Osteocyte (in vitro differentiated cells): Measurements from ENCODE around the gene TCF23. TPM values are rescaled to one million over a fixed set of nuclear protein-coding genes. Genes with fewer than 3 reads are reported as not detected.

ENCODE experiments used
- DNase-seq: peaks from one replicate; pipeline ENCODE4 v3.0.0; 2021; ENCODE audit warnings: mixed read lengths; ENCODE audit not compliant: unreplicated experiment; ENCODE audit errors: extremely low spot score
- H3K27ac Mint-ChIP-seq: one replicate; pipeline ENCODE4 v1.8.0; 2021; ENCODE audit warnings: mild to moderate bottlenecking, mixed read lengths; ENCODE audit not compliant: unreplicated experiment
- H3K27me3 Mint-ChIP-seq: one replicate; pipeline ENCODE4 v1.8.0; 2021; ENCODE audit warnings: mixed read lengths; ENCODE audit not compliant: unreplicated experiment
- H3K36me3 Mint-ChIP-seq: one replicate; pipeline ENCODE4 v1.8.0; 2021; ENCODE audit warnings: mixed read lengths; ENCODE audit not compliant: unreplicated experiment
- H3K4me1 Mint-ChIP-seq: one replicate; pipeline ENCODE4 v1.8.0; 2021; ENCODE audit warnings: mixed read lengths; ENCODE audit not compliant: unreplicated experiment
- H3K4me3 Mint-ChIP-seq: one replicate; pipeline ENCODE4 v1.8.0; 2021; ENCODE audit warnings: mild to moderate bottlenecking, moderate library complexity, mixed read lengths; ENCODE audit not compliant: unreplicated experiment
- H3K9me3 Mint-ChIP-seq: one replicate; pipeline ENCODE4 v1.8.0; 2021; ENCODE audit warnings: mixed read lengths; ENCODE audit not compliant: unreplicated experiment
- long read RNA-seq: library from polyadenylated mRNA; unstranded; transcript quantifications from one replicate; pipeline ENCODE4 v2.0.0, GENCODE V29; 2021
- total RNA-seq: library from RNA; stranded (reverse); gene quantifications from 2 replicates; pipeline ENCODE4 v1.2.1, GENCODE V29; 2021
- TF ChIP-seq, protein P1 (sequence below): fragments of 200-600 bp; sonication (generic); IDR thresholded peaks from 2 replicates; pipeline ENCODE4 v1.5.0; 2021; ENCODE audit warnings: antibody characterized with exemption, mild to moderate bottlenecking, moderate library complexity

Gene TCF23
- not detected in 2 replicates for total RNA-seq
- long read RNA-seq: 0 reads

DNA sequence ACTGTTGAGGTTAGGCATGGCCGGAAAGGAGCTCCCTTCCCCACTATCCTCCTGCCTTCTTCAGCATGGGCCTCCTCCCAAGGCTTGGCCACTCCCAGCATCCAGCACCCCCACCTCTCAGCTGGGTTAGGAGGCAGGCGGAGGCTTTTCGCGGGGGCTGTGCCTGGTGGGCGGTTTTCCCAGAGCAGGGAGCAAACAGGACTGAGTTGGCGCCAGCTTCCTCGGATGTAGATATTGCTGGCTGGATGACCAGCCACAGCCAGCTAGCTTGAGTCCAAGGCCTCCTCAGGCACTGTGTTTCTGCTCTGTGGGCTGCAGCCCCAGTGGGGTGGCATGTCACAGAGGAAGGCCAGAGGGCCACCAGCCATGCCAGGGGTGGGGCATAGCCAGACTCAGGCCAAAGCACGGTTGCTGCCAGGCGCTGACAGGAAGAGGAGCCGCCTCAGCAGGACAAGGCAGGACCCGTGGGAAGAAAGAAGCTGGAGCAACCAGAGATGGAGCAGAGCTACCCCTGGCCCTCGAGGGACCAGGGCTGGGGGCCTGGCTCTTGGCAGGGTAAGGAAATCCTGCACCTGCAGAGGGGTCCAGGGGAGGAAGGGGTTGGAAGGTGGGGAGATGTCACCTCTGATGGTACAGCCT, at the start of gene TCF23:
TSS of gene TCF23 (plus strand) at position 204 of the 639 bp plus-strand sequence. CDS start at position 334, 130 bp downstream.
- no peaks in the 10 kb centered on the region for H3K36me3 Mint-ChIP-seq
- DNase-seq: no peak
- H3K4me1 Mint-ChIP-seq: no peaks in the 10 kb centered on the region
- H3K27me3 Mint-ChIP-seq: peaks cover 18% of the 10 kb centered on the region
- no peaks in the 10 kb centered on the region for H3K9me3 Mint-ChIP-seq
- H3K27ac Mint-ChIP-seq: no peak within 1 kb of the TSS
- no peak within 1 kb of the TSS for H3K4me3 Mint-ChIP-seq
- TF ChIP-seq, protein P1, sequence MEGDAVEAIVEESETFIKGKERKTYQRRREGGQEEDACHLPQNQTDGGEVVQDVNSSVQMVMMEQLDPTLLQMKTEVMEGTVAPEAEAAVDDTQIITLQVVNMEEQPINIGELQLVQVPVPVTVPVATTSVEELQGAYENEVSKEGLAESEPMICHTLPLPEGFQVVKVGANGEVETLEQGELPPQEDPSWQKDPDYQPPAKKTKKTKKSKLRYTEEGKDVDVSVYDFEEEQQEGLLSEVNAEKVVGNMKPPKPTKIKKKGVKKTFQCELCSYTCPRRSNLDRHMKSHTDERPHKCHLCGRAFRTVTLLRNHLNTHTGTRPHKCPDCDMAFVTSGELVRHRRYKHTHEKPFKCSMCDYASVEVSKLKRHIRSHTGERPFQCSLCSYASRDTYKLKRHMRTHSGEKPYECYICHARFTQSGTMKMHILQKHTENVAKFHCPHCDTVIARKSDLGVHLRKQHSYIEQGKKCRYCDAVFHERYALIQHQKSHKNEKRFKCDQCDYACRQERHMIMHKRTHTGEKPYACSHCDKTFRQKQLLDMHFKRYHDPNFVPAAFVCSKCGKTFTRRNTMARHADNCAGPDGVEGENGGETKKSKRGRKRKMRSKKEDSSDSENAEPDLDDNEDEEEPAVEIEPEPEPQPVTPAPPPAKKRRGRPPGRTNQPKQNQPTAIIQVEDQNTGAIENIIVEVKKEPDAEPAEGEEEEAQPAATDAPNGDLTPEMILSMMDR: no peak

DNA sequence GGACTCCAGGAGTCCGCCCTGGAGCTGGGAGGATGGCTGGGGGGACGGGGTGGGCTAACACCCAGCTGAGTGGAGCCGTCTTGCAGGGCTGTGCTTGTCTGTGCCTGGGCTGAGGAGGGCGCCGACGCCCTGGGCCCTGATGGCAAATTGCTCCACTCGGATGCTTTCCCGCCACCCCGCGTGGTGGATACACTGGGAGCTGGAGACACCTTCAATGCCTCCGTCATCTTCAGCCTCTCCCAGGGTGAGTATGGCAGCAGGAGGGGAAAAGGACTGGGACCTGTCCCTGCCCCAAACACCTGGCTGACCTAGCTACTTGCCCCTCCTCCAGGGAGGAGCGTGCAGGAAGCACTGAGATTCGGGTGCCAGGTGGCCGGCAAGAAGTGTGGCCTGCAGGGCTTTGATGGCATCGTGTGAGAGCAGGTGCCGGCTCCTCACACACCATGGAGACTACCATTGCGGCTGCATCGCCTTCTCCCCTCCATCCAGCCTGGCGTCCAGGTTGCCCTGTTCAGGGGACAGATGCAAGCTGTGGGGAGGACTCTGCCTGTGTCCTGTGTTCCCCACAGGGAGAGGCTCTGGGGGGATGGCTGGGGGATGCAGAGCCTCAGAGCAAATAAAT, 49.4 kb upstream of the TCF23 start:
- Mint-ChIP-seq H3K36me3 (no peaks in the 10 kb centered on the region), H3K4me3 (no peak overlapping the region), H3K27ac (no peak overlapping the region), H3K27me3 (peaks cover 9% of the 10 kb centered on the region), H3K4me1 (peaks cover 4% of the 10 kb centered on the region), H3K9me3 (no peaks in the 10 kb centered on the region)
- TF ChIP-seq, protein P1: no peak
- no peak for DNase-seq

DNA sequence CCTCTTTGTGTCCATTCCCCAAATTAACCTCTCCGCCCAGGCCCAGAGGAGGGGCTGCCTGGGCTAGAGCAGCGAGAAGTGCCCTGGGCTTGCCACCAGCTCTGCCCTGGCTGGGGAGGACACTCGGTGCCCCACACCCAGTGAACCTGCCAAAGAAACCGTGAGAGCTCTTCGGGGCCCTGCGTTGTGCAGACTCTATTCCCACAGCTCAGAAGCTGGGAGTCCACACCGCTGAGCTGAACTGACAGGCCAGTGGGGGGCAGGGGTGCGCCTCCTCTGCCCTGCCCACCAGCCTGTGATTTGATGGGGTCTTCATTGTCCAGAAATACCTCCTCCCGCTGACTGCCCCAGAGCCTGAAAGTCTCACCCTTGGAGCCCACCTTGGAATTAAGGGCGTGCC, 48.8 kb upstream of the TCF23 start:
- H3K4me1 Mint-ChIP-seq: peaks cover 4% of the 10 kb centered on the region
- no peak overlapping the region for H3K27ac Mint-ChIP-seq
- no peak overlapping the region for H3K4me3 Mint-ChIP-seq
- peaks cover 12% of the 10 kb centered on the region for H3K27me3 Mint-ChIP-seq
- no peaks in the 10 kb centered on the region for H3K36me3 Mint-ChIP-seq
- DNase-seq: no peak
- H3K9me3 Mint-ChIP-seq: no peaks in the 10 kb centered on the region
- TF ChIP-seq, protein P1: no peak

DNA sequence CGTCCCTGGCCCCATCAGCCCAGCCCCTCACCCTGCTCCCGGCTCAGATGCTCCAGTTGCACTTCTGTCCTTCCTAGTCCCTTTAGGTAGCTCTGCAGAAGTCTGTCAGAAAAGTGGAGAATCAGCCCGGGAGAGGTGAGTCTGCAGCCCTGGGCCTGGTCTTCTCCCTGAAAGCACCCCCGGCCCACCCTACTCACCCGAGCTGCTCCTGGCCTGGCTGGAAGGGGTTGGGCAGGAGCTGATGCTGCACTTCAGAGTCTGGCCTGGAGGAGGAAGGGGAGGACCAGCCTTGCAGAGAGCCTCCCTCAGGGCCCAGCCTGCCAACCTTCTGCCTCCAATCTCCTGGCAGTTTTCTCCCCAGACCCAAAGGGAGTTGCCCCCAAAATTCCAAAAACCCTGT, 46.5 kb upstream of the TCF23 start:
- H3K27me3 Mint-ChIP-seq: peaks cover 16% of the 10 kb centered on the region
- TF ChIP-seq, protein P1: no peak
- no peaks in the 10 kb centered on the region for H3K36me3 Mint-ChIP-seq
- H3K27ac Mint-ChIP-seq: no peak overlapping the region
- H3K9me3 Mint-ChIP-seq: no peaks in the 10 kb centered on the region
- DNase-seq: peak; percentile 82
- H3K4me3 Mint-ChIP-seq: no peak overlapping the region
- peaks cover 2% of the 10 kb centered on the region for H3K4me1 Mint-ChIP-seq

DNA sequence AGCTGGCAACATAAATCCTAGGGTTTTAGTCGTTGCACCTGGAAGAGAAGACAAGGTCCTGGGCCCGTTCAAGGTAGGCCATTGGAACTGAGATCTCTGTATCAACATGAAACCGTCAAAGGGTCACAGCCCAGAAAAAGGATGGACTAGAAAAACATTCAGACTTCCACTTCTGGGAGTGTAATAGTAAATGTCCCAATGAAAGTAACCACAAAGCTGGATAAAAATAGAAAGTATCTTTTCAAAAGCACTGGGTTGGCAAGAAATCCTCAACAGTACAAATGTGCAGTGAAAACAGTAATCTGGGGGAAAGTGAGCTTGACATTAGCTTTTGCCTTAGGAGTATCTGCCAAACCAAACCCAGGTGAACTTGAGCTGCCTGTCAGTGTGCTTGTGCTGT, 42.8 kb upstream of the TCF23 start:
- H3K27me3 Mint-ChIP-seq: peaks cover 30% of the 10 kb centered on the region
- no peaks in the 10 kb centered on the region for H3K9me3 Mint-ChIP-seq
- TF ChIP-seq, protein P1: no peak
- H3K36me3 Mint-ChIP-seq: no peaks in the 10 kb centered on the region
- peaks cover 2% of the 10 kb centered on the region for H3K4me1 Mint-ChIP-seq
- no peak overlapping the region for H3K27ac Mint-ChIP-seq
- no peak overlapping the region for H3K4me3 Mint-ChIP-seq
- no peak for DNase-seq
